Left cardiac atrium (tissue), 4 donors: ENCODE measurements around the gene ANKRD31. TPM values are rescaled to one million over a fixed set of nuclear protein-coding genes. Genes with fewer than 3 reads are reported as not detected.
A peak's percentile ranks its signal among the peaks of the same experiment; 100 is the strongest.

ENCODE experiments used
- ATAC-seq, 2 donors: fragments of 200-7000 bp; cut with Tn5 transposase; one replicate each; pipeline ENCODE4 v1.9.1; 2020; ENCODE audit warnings: mild to moderate bottlenecking in 2 of 2, moderate library complexity in 2 of 2
- DNase-seq: peaks from one replicate; pipeline ENCODE4 v3.0.0-alpha.2; 2020
- intact Hi-C, 2 donors: fragments of 100-400 bp; cut with DNase I; formaldehyde crosslinking; loops; one replicate each; pipeline versions ENCODE4 v1.14.1 to v1.15.1; 2022 to 2023
- total RNA-seq, 2 donors: library from RNA; stranded (reverse); fragmentation: NEBNext Ultra II Directional; extraction: Animal tissue kit (Norgen Biotek cat#: 25700); gene quantifications; one replicate each; pipeline ENCODE4 v1.2.1, GENCODE V29; 2021
- donor health status: DM: no; HTN: yes; CAD: no.
- donor health status: DM: no; HTN: yes; CAD: no; lungs with severe emphysema.
- donor health status: DM: yes; HTN: yes; CAD: no.
- donor health status: Dilated cardiomyopathy.

ANKRD31 gene
- total RNA-seq, 2 donors from 2014 or later, result 0.06 to 0.08 TPM

GRCh38 chr5:75049456-75050351 lies 187.0 kb downstream of the ANKRD31 start:
- intact Hi-C loops, result no loop called here
- ATAC-seq (peak in 1 of 2 donors; percentile 10), DNase-seq (peak; percentile 48)

DNA sequence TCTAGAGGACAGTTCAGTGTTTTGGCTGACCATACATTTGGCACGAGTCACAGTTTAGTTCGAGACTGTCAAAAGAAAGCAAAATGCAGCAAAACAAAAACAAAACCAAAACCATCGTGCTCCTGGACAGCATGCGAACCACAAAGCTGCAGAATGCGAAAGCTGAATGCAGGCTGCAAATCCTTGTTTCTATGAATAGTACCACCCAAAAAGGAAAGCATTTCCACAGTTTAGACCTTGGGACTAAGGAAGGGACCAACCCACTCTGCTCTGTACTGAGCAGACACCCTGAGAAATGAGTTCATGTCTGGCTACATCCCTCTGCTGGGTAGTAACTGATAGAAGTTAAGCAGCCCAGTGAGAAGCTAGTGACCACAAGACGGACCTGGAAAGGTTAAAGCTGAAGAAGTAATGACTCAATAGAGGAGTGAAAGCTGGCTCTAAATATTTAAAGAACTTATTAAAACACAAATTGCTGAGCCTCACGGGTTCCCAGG lies 188.2 kb downstream of the ANKRD31 start:
- ATAC-seq (no peak), DNase-seq (no peak)
- intact Hi-C loops, result no loop called here

- no peak for DNase-seq
- ATAC-seq, result no peak
- intact Hi-C loops, result no loop called here
Observed at GRCh38 chr5:75047356-75047755, 189.3 kb downstream of the ANKRD31 start.

- DNase-seq, result no peak
- ATAC-seq, result no peak
- intact Hi-C loops, result no loop called here
Observed at GRCh38 chr5:75046366-75047142, 190.1 kb downstream of the ANKRD31 start.

DNA sequence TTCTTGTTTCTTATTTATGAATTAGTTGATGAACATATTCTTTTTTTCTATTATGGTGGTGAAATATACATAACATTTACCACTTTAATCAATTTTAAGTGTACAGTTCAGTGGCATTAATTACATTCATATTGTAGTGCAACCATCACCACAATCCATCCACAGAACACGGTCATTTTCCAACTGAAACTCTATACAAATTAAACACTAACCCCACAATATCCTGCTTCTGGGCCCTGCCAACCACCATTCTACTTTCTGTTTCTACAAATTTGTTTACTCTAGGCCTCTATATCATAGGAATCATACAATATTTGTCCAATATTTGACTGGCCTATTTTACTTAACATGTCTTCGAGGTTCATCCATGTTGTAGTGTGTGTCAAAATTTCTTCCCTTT lies 191.6 kb downstream of the ANKRD31 start:
- no peak for ATAC-seq
- intact Hi-C loops, result no loop called here
- DNase-seq, result no peak

DNA sequence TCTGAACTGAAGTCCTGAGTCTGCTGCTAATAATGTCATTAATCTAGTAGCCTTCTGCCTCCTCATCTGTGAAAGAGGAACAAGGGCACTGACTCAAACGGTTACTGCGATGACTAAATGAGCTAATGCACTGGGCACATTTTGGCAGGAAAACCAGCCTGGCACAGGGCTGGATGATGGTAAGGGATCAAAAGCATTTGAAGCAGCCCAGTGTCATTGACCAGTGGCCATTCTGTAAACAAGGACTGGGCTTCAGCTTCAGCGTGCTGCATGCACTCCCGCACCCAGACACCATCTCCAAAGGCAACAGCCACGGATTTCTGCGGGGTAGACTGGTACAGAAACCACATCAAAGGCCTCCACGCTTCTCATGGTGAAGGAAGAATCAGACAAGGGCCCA lies 192.3 kb downstream of the ANKRD31 start:
- intact Hi-C loops, result no loop called here
- DNase-seq, result no peak
- no peak for ATAC-seq

DNA sequence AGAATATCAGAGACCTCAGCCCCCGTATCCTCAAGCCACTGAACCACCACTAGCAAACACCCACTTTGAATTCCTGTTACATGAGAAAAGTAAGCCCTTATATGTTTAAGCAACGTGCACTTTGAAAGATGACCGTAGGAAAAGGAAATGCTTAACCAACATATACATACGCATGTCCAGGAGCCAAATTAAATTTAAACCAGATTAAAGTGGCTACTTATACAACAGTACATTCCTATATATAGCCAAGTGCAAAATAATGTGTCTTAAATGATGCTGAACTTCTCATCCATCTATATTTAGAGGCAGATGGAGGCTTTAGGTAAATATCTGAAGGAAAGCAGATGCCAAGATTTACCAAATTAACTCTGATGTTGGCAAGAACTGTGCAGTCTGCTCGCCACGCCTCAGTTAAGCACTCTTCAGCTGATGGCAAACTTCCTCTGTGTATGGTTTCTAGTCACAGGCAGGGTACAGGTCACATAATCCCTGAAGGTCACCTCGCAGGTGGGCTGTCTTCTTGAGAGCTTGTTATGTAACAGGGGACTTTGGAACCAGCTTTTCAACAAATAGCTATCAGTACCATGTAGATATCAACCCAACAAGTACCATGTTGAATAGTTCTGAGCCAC lies 192.9 kb downstream of the ANKRD31 start:
- intact Hi-C loops, result no loop called here

DNA sequence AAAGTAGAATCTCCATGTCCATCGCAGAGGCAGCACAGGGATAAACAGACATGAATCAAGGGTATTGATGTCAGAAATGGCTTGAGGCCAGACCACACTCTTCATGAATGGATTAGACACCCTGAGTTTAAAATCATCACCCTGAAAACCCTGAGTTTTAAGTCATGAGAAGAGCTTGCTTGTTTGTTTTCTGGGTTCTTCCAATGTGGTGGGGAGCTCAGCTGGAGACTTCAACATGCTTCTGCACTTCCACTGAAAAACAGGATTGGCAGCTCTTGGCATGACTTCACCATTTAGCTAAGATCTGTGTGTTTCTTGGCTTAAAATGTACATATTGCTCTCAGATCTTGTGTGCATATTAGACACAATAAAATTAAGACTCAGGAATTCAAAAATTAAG lies 194.2 kb downstream of the ANKRD31 start:
- intact Hi-C loops, result no loop called here
- ATAC-seq (no peak), DNase-seq (no peak)

More for the DNA sequence above, 192.9 kb downstream of the ANKRD31 start:
- ATAC-seq, result no peak
- no peak for DNase-seq

DNA sequence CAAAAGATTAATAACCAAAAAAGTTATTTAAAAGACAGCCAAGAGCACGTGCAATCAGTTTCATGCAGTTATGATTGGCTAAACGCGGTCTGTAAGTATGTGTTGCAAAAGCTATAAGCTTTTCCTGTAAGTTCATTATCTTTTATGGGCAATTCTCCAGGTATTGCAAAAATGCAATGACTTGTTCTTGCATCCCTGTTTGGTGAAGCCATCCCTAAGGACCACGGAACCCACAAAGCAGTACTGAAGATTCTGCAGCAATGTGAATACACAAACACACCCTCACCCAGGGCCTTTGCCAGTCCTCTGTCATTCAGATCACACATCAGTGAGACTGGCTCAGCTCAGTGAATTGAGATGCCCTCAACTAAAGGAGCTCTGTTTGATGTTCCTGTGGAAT lies 195.7 kb downstream of the ANKRD31 start:
- DNase-seq, result no peak
- no peak for ATAC-seq
- intact Hi-C loops, result no loop called here

- no peak for ATAC-seq
- intact Hi-C loops, result no loop called here
- DNase-seq, result no peak
Observed at GRCh38 chr5:75037106-75037505, 199.6 kb downstream of the ANKRD31 start.

GRCh38 chr5:75034137-75034739 lies 202.4 kb downstream of the ANKRD31 start:
- DNase-seq, result no peak
- intact Hi-C loops, result no loop called here
- no peak for ATAC-seq

GRCh38 chr5:75031366-75031765 lies 205.3 kb downstream of the ANKRD31 start:
- DNase-seq (no peak), ATAC-seq (no peak)
- intact Hi-C loops, result no loop called here

GRCh38 chr5:75028090-75028489 lies 208.6 kb downstream of the ANKRD31 start:
- DNase-seq, result no peak
- no peak for ATAC-seq
- intact Hi-C loops, result no loop called here

GRCh38 chr5:75023368-75024159 lies 213.1 kb downstream of the ANKRD31 start:
- intact Hi-C loops, result no loop called here
- DNase-seq (no peak), ATAC-seq (no peak)

- DNase-seq, result no peak
- intact Hi-C loops, result no loop called here
- no peak for ATAC-seq
Observed at GRCh38 chr5:75021800-75022199, 214.9 kb downstream of the ANKRD31 start.

- no peak for ATAC-seq
Observed at GRCh38 chr5:75021219-75021618, 215.5 kb downstream of the ANKRD31 start.

DNA sequence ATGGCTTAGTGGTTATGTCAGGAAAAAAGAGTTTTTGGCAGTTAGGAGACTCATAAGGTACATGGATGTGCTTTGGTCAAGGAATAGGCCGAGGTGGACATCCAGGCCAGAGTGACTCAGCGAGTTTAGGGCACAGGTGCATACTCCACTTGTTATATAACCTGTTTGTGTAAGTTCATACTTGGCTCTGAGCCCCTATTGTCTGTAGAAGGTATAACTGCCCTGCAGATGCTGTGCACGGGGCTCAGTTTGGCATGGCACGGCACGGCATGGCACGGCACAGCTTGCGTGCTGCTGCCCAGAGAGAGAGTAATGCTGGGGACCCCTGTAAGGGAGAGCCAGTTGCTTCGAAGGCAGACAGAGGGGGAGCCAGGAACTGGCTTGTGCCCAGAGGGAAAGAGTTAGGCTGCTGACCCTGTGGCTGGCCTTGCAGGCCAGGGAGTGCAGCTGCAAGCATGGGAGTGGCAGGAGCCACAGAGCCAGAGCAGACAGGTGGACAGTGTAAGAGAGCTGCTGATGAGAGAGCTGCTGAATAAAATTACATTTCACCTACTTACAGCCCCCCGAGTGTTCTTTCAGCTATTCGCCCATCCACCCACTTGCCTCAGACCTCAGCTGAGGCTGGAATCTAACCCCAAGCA lies 216.5 kb downstream of the ANKRD31 start:
- ATAC-seq, result no peak

More at GRCh38 chr5:75021219-75021618, 215.5 kb downstream of the ANKRD31 start:
- DNase-seq, result no peak
- intact Hi-C loops, result no loop called here

More for the DNA sequence above, 216.5 kb downstream of the ANKRD31 start:
- intact Hi-C loops, result no loop called here
- DNase-seq, result no peak
